KMS-11 (cell line): ENCODE measurements around the gene PTPRT.

ENCODE experiments used
- H2AFZ ChIP-seq: fragments of 200-600 bp; sonication (generic); 2 replicates; pipeline ENCODE4 v1.6.1; 2016; ENCODE audit warnings: antibody characterized with exemption, mixed run types, low read depth
- H3K27ac ChIP-seq: fragments of 200-600 bp; sonication (generic); 2 replicates; pipeline ENCODE4 v1.6.1; 2016; ENCODE audit warnings: mild to moderate bottlenecking, mixed run types
- H3K27me3 ChIP-seq: fragments of 200-600 bp; sonication (generic); 2 replicates; pipeline ENCODE4 v1.6.1; 2017; ENCODE audit warnings: mild to moderate bottlenecking, low read depth, mixed run types, moderate library complexity; ENCODE audit not compliant: insufficient read depth
- H3K36me3 ChIP-seq: fragments of 200-600 bp; sonication (generic); 2 replicates; pipeline ENCODE4 v1.6.1; 2017; ENCODE audit warnings: mild to moderate bottlenecking, mixed run types; ENCODE audit not compliant: insufficient read depth
- H3K4me1 ChIP-seq: fragments of 200-600 bp; sonication (generic); 2 replicates; pipeline ENCODE4 v1.6.1; 2016; ENCODE audit warnings: mild to moderate bottlenecking, low read depth, mixed run types; ENCODE audit not compliant: poor library complexity, severe bottlenecking
- H3K4me2 ChIP-seq: fragments of 200-600 bp; sonication (generic); 2 replicates; pipeline ENCODE4 v1.7.0; 2016; ENCODE audit warnings: mild to moderate bottlenecking, mixed run types
- H3K4me3 ChIP-seq: fragments of 200-600 bp; sonication (generic); IDR thresholded peaks from 2 replicates; pipeline ENCODE4 v1.6.1; 2017; ENCODE audit warnings: low read depth, low read length, mixed read lengths; ENCODE audit not compliant: insufficient read depth
- H3K79me2 ChIP-seq: fragments of 200-600 bp; sonication (generic); 2 replicates; pipeline ENCODE4 v1.6.1; 2016; ENCODE audit warnings: low read depth, mixed run types; ENCODE audit not compliant: insufficient read depth
- H3K9ac ChIP-seq: fragments of 200-600 bp; sonication (generic); 2 replicates; pipeline ENCODE4 v1.6.1; 2016; ENCODE audit warnings: mild to moderate bottlenecking, mixed run types
- H4K20me1 ChIP-seq: fragments of 200-600 bp; sonication (generic); 2 replicates; pipeline ENCODE4 v1.6.1; 2016; ENCODE audit warnings: mild to moderate bottlenecking, mixed run types; ENCODE audit not compliant: insufficient read depth
- CTCF ChIP-seq: fragments of 200-600 bp; sonication (generic); conservative IDR thresholded peaks from 2 replicates; pipeline ENCODE4 v1.6.1; 2017; ENCODE audit warnings: low read depth, mild to moderate bottlenecking, antibody characterized with exemption, low read length, moderate library complexity, mixed read lengths

Gene PTPRT

GRCh38 chr20:42945234-42945994, 244.3 kb downstream of the PTPRT start:
- Histone ChIP-seq H3K36me3 (no peaks in the 10 kb centered on the region), H3K9ac (no peak overlapping the region), H3K79me2 (no peaks in the 10 kb centered on the region), H2AFZ (no peak overlapping the region), H3K27ac (no peak overlapping the region), H3K4me3 (no peak overlapping the region), H3K27me3 (no peaks in the 10 kb centered on the region), H3K4me1 (no peaks in the 10 kb centered on the region), H3K4me2 (no peak overlapping the region), H4K20me1 (no peaks in the 10 kb centered on the region)
- TF ChIP-seq CTCF = no peak

- no peaks in the 10 kb centered on the region for H4K20me1 ChIP-seq
- H3K27ac ChIP-seq = no peak overlapping the region
- TF ChIP-seq CTCF = no peak
- no peak overlapping the region for H3K9ac ChIP-seq
- H2AFZ ChIP-seq = no peak overlapping the region
- no peaks in the 10 kb centered on the region for H3K27me3 ChIP-seq
- H3K4me2 ChIP-seq = no peak overlapping the region
- H3K4me3 ChIP-seq = no peak overlapping the region
- no peaks in the 10 kb centered on the region for H3K79me2 ChIP-seq
- no peaks in the 10 kb centered on the region for H3K36me3 ChIP-seq
- no peaks in the 10 kb centered on the region for H3K4me1 ChIP-seq
Measured at GRCh38 chr20:42941629-42942028, 248.1 kb downstream of the PTPRT start.

- Histone ChIP-seq H3K4me3 (no peak overlapping the region), H3K9ac (no peak overlapping the region), H3K4me2 (no peak overlapping the region), H4K20me1 (no peaks in the 10 kb centered on the region), H3K79me2 (no peaks in the 10 kb centered on the region), H2AFZ (no peak overlapping the region), H3K36me3 (no peaks in the 10 kb centered on the region), H3K4me1 (no peaks in the 10 kb centered on the region), H3K27ac (no peak overlapping the region), H3K27me3 (no peaks in the 10 kb centered on the region)
- TF ChIP-seq CTCF = no peak
Measured at GRCh38 chr20:42938441-42939205, 251.1 kb downstream of the PTPRT start.

GRCh38 chr20:42936482-42936881, 253.2 kb downstream of the PTPRT start:
- H3K27me3 ChIP-seq = no peaks in the 10 kb centered on the region
- no peaks in the 10 kb centered on the region for H3K4me1 ChIP-seq
- no peak overlapping the region for H2AFZ ChIP-seq
- H3K79me2 ChIP-seq = no peaks in the 10 kb centered on the region
- no peak overlapping the region for H3K4me3 ChIP-seq
- H3K4me2 ChIP-seq = no peak overlapping the region
- H3K9ac ChIP-seq = no peak overlapping the region
- no peak overlapping the region for H3K27ac ChIP-seq
- no peaks in the 10 kb centered on the region for H3K36me3 ChIP-seq
- no peak for TF ChIP-seq CTCF
- no peaks in the 10 kb centered on the region for H4K20me1 ChIP-seq
